IMR-90 (cell line): ENCODE measurements around the gene PDK3. TPM values are rescaled to one million over a fixed set of nuclear protein-coding genes. Genes with fewer than 3 reads are reported as not detected.

Experiments
- ATAC-seq: fragments of 200-7000 bp; cut with Tn5 transposase; 2 replicates; pipeline ENCODE4 v1.9.1; 2020; ENCODE audit warnings: low read depth, mild to moderate bottlenecking, moderate library complexity
- BruUV-seq: library from RNA; stranded (reverse); fragments of 400-500 nt; replicated peaks from 2 replicates; lab custom pipeline; 2021; lab: Mats Ljungman, UMichigan
- CTCF ChIA-PET: fragments of 300-600 bp; formaldehyde crosslinking; extraction: SDS; loops from one replicate; lab custom pipeline; 2021; ENCODE audit warnings: antibody characterized with exemption; lab: Yijun Ruan, JAX
- POLR2A ChIA-PET: fragments of 300-600 bp; sonication (Branson Sonifier 250); formaldehyde crosslinking; loops from one replicate; lab custom pipeline; 2022; ENCODE audit warnings: antibody characterized with exemption; ENCODE audit not compliant: unreplicated experiment; lab: Charles Lee
- DNase-seq: peaks from one replicate; pipeline ENCODE4 v3.0.0; 2013
- H2AFZ ChIP-seq: replicated peaks from 2 replicates; pipeline ENCODE3; 2013; ENCODE audit warnings: low read length, mild to moderate bottlenecking; ENCODE audit not compliant: poor library complexity
- H2AK5ac ChIP-seq: 2 replicates; pipeline ENCODE4 v1.6.1; 2013; ENCODE audit warnings: low read depth, low read length, inconsistent platforms
- H2AK9ac ChIP-seq: replicated peaks from 2 replicates; pipeline ENCODE3; 2013; ENCODE audit warnings: mild to moderate bottlenecking, low read depth, low read length, moderate library complexity; ENCODE audit not compliant: poor library complexity
- H2BK120ac ChIP-seq: 2 replicates; pipeline ENCODE4 v1.6.1; 2013; ENCODE audit warnings: low read depth, low read length, inconsistent platforms
- H2BK15ac ChIP-seq: 3 replicates; pipeline ENCODE4 v1.6.1; 2013; ENCODE audit warnings: low read depth, low read length, inconsistent platforms
- H2BK20ac ChIP-seq: 2 replicates; pipeline ENCODE4 v1.6.1; 2013; ENCODE audit warnings: low read depth, mild to moderate bottlenecking, inconsistent platforms, low read length, moderate library complexity
- H2BK5ac ChIP-seq: 2 replicates; pipeline ENCODE4 v1.6.1; 2013; ENCODE audit warnings: mild to moderate bottlenecking, low read depth, low read length, inconsistent platforms; ENCODE audit not compliant: poor library complexity, severe bottlenecking
- H3K14ac ChIP-seq: replicated peaks from 2 replicates; pipeline ENCODE4 v1.6.1; 2013; ENCODE audit warnings: low read depth, low read length, inconsistent platforms
- H3K18ac ChIP-seq: 2 replicates; pipeline ENCODE4 v1.6.1; 2013; ENCODE audit warnings: low read depth, low read length, control low read depth
- H3K23ac ChIP-seq: 2 replicates; pipeline ENCODE4 v1.6.1; 2013; ENCODE audit warnings: low read depth, low read length, inconsistent platforms
- H3K27ac ChIP-seq: 2 replicates; pipeline ENCODE4 v1.5.1; 2013; ENCODE audit warnings: mild to moderate bottlenecking, control low read depth, low read length; ENCODE audit not compliant: insufficient read depth
- H3K27me3 ChIP-seq: 2 replicates; pipeline ENCODE4 v1.6.1; 2013; ENCODE audit warnings: low read length; ENCODE audit not compliant: control insufficient read depth, insufficient read depth
- H3K36me3 ChIP-seq: 2 replicates; pipeline ENCODE4 v1.6.1; 2013; ENCODE audit warnings: low read length, mixed read lengths; ENCODE audit not compliant: control insufficient read depth, insufficient read depth
- H3K4ac ChIP-seq: 2 replicates; pipeline ENCODE4 v1.6.1; 2013; ENCODE audit warnings: low read depth, low read length, inconsistent platforms
- H3K4me1 ChIP-seq: 2 replicates; pipeline ENCODE4 v1.6.1; 2013; ENCODE audit warnings: low read length, mixed read lengths; ENCODE audit not compliant: control insufficient read depth, insufficient read depth
- H3K4me2 ChIP-seq: 2 replicates; pipeline ENCODE4 v1.6.1; 2013; ENCODE audit warnings: low read depth, mild to moderate bottlenecking, control low read depth, low read length, moderate library complexity
- H3K4me3 ChIP-seq: 2 replicates; pipeline ENCODE4 v1.5.1; 2013; ENCODE audit warnings: low read depth, mild to moderate bottlenecking, control low read depth, low read length, moderate library complexity; ENCODE audit not compliant: insufficient read depth
- H3K56ac ChIP-seq: 2 replicates; pipeline ENCODE4 v1.6.1; 2013; ENCODE audit warnings: low read length, inconsistent platforms; ENCODE audit not compliant: insufficient read depth; ENCODE audit errors: extremely low read depth
- H3K79me1 ChIP-seq, 2 experiments: 2 replicates each; pipeline ENCODE4 v1.6.1; 2013; ENCODE audit warnings: low read length in 2 of 2, inconsistent platforms in 1 of 2, low read depth in 1 of 2
- H3K9ac ChIP-seq: 2 replicates; pipeline ENCODE4 v1.6.1; 2013; ENCODE audit warnings: low read depth, low read length, control low read depth
- H3K9me1 ChIP-seq: 2 replicates; pipeline ENCODE4 v1.6.1; 2013; ENCODE audit warnings: low read length, inconsistent platforms; ENCODE audit not compliant: insufficient read depth
- H3K9me3 ChIP-seq: 2 replicates; pipeline ENCODE4 v1.6.1; 2013; ENCODE audit warnings: low read length; ENCODE audit not compliant: control insufficient read depth, insufficient read depth
- H4K20me1 ChIP-seq: 2 replicates; pipeline ENCODE4 v1.6.1; 2013; ENCODE audit warnings: low read length, inconsistent platforms; ENCODE audit not compliant: insufficient read depth
- H4K5ac ChIP-seq: 2 replicates; pipeline ENCODE4 v1.6.1; 2013; ENCODE audit warnings: mild to moderate bottlenecking, low read depth, low read length, control low read depth
- H4K8ac ChIP-seq, 2 experiments: 2 replicates each; pipeline ENCODE4 v1.6.1; 2013; ENCODE audit warnings: low read depth in 2 of 2, low read length in 2 of 2, control low read depth in 1 of 2, inconsistent platforms in 1 of 2
- H4K91ac ChIP-seq: 2 replicates; pipeline ENCODE4 v1.6.1; 2013; ENCODE audit warnings: low read depth, low read length, inconsistent platforms; ENCODE audit not compliant: insufficient read depth
- BHLHE40 ChIP-seq: fragments of 150-350 bp; IDR thresholded peaks from 2 replicates; pipeline ENCODE4 v1.6.1; 2016; ENCODE audit warnings: mild to moderate bottlenecking, low read depth, low read length
- CHD1 ChIP-seq: IDR thresholded peaks from 2 replicates; pipeline ENCODE4 v1.6.1; 2012; ENCODE audit warnings: low read depth, low read length, improper control_type of control experiment
- CTCF ChIP-seq: conservative IDR thresholded peaks from 2 replicates; pipeline ENCODE4 v1.5.1; 2012; ENCODE audit warnings: mild to moderate bottlenecking, low read depth, low read length, improper control_type of control experiment
- FOS ChIP-seq: fragments of 150-350 bp; IDR thresholded peaks from 2 replicates; pipeline ENCODE4 v1.6.1; 2016; ENCODE audit warnings: low read depth, low read length
- MAFK ChIP-seq: IDR thresholded peaks from 2 replicates; pipeline ENCODE4 v1.6.1; 2012; ENCODE audit warnings: low read depth, low read length, improper control_type of control experiment
- MXI1 ChIP-seq: IDR thresholded peaks from 2 replicates; pipeline ENCODE4 v1.6.1; 2012; ENCODE audit warnings: low read depth, mild to moderate bottlenecking, low read length, moderate library complexity, borderline replicate concordance
- NFE2L2 ChIP-seq: fragments of 150-350 bp; IDR thresholded peaks from 2 replicates; pipeline ENCODE4 v1.6.1; 2016; ENCODE audit warnings: low read depth, mild to moderate bottlenecking, low read length
- POLR2A ChIP-seq: IDR thresholded peaks from 2 replicates; pipeline ENCODE4 v1.6.1; 2012; ENCODE audit warnings: mild to moderate bottlenecking, low read depth, low read length
- RAD21 ChIP-seq: IDR thresholded peaks from 2 replicates; pipeline ENCODE4 v1.6.1; 2012; ENCODE audit warnings: low read length, improper control_type of control experiment
- RCOR1 ChIP-seq: IDR thresholded peaks from 2 replicates; pipeline ENCODE4 v1.6.1; 2012; ENCODE audit warnings: mild to moderate bottlenecking, low read length, improper control_type of control experiment; ENCODE audit not compliant: insufficient replicate concordance
- SMC3 ChIP-seq: fragments of 150-350 bp; IDR thresholded peaks from 2 replicates; pipeline ENCODE4 v1.6.1; 2016; ENCODE audit warnings: low read depth, mild to moderate bottlenecking, antibody characterized with exemption, low read length, moderate library complexity
- WGBS, 2 experiments: methylation state at CpG; one replicate each; pipeline versions ENCODE4 v1.1.5 to v1.1.7; 2013; ENCODE audit warnings: missing lambda C conversion rate in 2 of 2; ENCODE audit not compliant: insufficient read length in 1 of 2; ENCODE audit errors: extremely low coverage in 2 of 2; 5-methylcytosine and 5-hydroxymethylcytosine counted together
- dilution Hi-C: fragments of 300-500 bp; cut with HindIII; formaldehyde crosslinking; loops from one replicate; pipeline ENCODE4 v1.14.3; 2018; ENCODE audit warnings: low sequenced_read_pairs; ENCODE audit not compliant: unreplicated experiment
- in situ Hi-C: fragments of 300-500 bp; cut with MboI; formaldehyde crosslinking; loops from 3 replicates; pipeline ENCODE4 v1.14.3; 2019; ENCODE audit warnings: low sequenced_read_pairs, inconsistent platforms, mixed read lengths
- intact Hi-C: fragments of 100-400 bp; cut with micrococcal nuclease; formaldehyde crosslinking; loops from 2 replicates; pipeline ENCODE4 v1.10.0; 2022
- polyA plus RNA-seq, 3 experiments: library from polyadenylated mRNA; depleted of rRNA; stranded (reverse); fragments of >200 nt; gene quantifications; 2 replicates each; pipeline ENCODE4 v1.2.3, GENCODE V29; 2012; ENCODE audit warnings: low replicate concordance in 1 of 3
- total RNA-seq: library from RNA; depleted of rRNA; stranded (reverse); fragments of >200 nt; gene quantifications from 2 replicates; pipeline ENCODE4 v1.2.3, GENCODE V29; 2012
- TF ChIP-seq, protein P1 (sequence below): fragments of 150-350 bp; IDR thresholded peaks from 2 replicates; pipeline ENCODE4 v1.6.1; 2017; ENCODE audit warnings: mild to moderate bottlenecking, antibody characterized with exemption, low read length, low read depth
- TF ChIP-seq, protein P2 (sequence below): fragments of 150-350 bp; IDR thresholded peaks from 2 replicates; pipeline ENCODE4 v1.6.1; 2016; ENCODE audit warnings: low read depth, mild to moderate bottlenecking, low read length, moderate library complexity, borderline replicate concordance

The PDK3 gene
- total and polyA plus RNA-seq, 2 of the 4 experiments (the other 2 are of a cell fraction), result 2.3 to 4.8 TPM

- in situ Hi-C loops, result no loop called here
- intact Hi-C loops, result no loop called here
- POLR2A ChIA-PET, result no interaction called here
Observed at GRCh38 chrX:24494647-24495075, 29.6 kb downstream of the PDK3 start.

More at GRCh38 chrX:24494647-24495075, 29.6 kb downstream of the PDK3 start:
- no peaks in the 10 kb centered on the region for H3K4me1 ChIP-seq
- no peak overlapping the region for H4K5ac ChIP-seq
- CTCF ChIA-PET, result no interaction called here
- no peak overlapping the region for H3K23ac ChIP-seq
- no peak overlapping the region for H2AFZ ChIP-seq
- no peak overlapping the region for H3K4ac ChIP-seq
- no peaks in the 10 kb centered on the region; the same call in 1 of the 2 replicates for H3K27me3 ChIP-seq
- peak; percentile 80 for DNase-seq
- no peak overlapping the region for H2AK9ac ChIP-seq
- H4K20me1 ChIP-seq, result no peaks in the 10 kb centered on the region
- H3K9me3 ChIP-seq, result no peaks in the 10 kb centered on the region
- H4K91ac ChIP-seq, result no peak overlapping the region
- WGBS, 2 experiments, result 0% methylated on average over 1 of the region's 8 CpGs; no CpG with 5 or more reads in 1 of the 2 experiments
- H3K79me1 ChIP-seq, result no peaks in the 10 kb centered on the region; a peak in 1 of 4 replicates
- peak; percentile 57; the same call in 1 of the 2 replicates for ATAC-seq
- H2BK20ac ChIP-seq, result no peak overlapping the region
- no peak overlapping the region for H2BK15ac ChIP-seq
- H3K18ac ChIP-seq, result no peak overlapping the region
- peak overlapping the region; percentile 47; the same call in 1 of the 2 replicates for H3K4me2 ChIP-seq
- no peak overlapping the region for H2BK120ac ChIP-seq
- dilution Hi-C loops, result no loop called here
- no peak overlapping the region for H3K4me3 ChIP-seq
- H4K8ac ChIP-seq, result no peak overlapping the region
- no peak overlapping the region for H2BK5ac ChIP-seq
- no peak overlapping the region for H2AK5ac ChIP-seq
- no TSS peak for BruUV-seq
- H3K9ac ChIP-seq, result no peak overlapping the region
- H3K36me3 ChIP-seq, result no peaks in the 10 kb centered on the region
- no peak overlapping the region for H3K14ac ChIP-seq
- no peak for TF ChIP-seq MXI1
- no peak for TF ChIP-seq POLR2A
- no peak for TF ChIP-seq SMC3
- no peak for TF ChIP-seq CHD1
- no peak for TF ChIP-seq NFE2L2
- no peak for TF ChIP-seq RCOR1
- TF ChIP-seq CTCF, result no peak
- TF ChIP-seq, protein P1, sequence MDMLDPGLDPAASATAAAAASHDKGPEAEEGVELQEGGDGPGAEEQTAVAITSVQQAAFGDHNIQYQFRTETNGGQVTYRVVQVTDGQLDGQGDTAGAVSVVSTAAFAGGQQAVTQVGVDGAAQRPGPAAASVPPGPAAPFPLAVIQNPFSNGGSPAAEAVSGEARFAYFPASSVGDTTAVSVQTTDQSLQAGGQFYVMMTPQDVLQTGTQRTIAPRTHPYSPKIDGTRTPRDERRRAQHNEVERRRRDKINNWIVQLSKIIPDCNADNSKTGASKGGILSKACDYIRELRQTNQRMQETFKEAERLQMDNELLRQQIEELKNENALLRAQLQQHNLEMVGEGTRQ, result no peak
- no peak for TF ChIP-seq MAFK
- TF ChIP-seq RAD21, result no peak
- TF ChIP-seq BHLHE40, result no peak
- no peak for TF ChIP-seq FOS
- TF ChIP-seq, protein P2, sequence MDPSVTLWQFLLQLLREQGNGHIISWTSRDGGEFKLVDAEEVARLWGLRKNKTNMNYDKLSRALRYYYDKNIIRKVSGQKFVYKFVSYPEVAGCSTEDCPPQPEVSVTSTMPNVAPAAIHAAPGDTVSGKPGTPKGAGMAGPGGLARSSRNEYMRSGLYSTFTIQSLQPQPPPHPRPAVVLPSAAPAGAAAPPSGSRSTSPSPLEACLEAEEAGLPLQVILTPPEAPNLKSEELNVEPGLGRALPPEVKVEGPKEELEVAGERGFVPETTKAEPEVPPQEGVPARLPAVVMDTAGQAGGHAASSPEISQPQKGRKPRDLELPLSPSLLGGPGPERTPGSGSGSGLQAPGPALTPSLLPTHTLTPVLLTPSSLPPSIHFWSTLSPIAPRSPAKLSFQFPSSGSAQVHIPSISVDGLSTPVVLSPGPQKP, result no peak
- no peaks in the 10 kb centered on the region; the same call in 1 of the 2 replicates for H3K9me1 ChIP-seq
- no peak overlapping the region for H3K27ac ChIP-seq
- no peak overlapping the region for H3K56ac ChIP-seq
